Stimulated activated CD4-positive, alpha-beta T cell treated with anti-CD3 and anti-CD28 coated beads, TNF-alpha, amount 100 ng/mL, for 24 hours (primary cell): ENCODE measurements around the gene IMPG2.

ENCODE experiments used
- DNase-seq, 3 experiments: peaks; one replicate each; pipeline ENCODE4 v3.0.0-alpha.2; 2020; ENCODE audit warnings: low read depth in 3 of 3

IMPG2 gene

DNA sequence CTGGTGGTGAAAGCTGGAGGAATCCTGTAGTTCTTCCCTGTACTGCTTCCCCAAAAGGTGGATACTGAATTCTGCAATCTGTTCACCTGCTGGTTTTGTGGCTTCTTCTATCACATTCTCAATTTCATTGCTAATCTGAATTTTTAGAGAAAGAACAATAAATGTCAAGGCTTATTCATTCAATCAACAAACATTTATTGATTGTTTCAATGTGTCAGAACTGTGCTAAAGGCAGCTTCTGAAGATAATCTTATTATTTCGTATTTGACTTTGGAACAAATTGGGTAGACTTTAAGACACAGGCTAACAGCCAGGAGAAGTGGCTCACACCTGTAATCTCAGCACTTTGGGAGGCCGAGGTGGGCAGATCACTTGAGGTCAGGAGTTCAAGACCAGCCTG lies 46.8 kb downstream of the IMPG2 start:
- DNase-seq: no peak

DNA sequence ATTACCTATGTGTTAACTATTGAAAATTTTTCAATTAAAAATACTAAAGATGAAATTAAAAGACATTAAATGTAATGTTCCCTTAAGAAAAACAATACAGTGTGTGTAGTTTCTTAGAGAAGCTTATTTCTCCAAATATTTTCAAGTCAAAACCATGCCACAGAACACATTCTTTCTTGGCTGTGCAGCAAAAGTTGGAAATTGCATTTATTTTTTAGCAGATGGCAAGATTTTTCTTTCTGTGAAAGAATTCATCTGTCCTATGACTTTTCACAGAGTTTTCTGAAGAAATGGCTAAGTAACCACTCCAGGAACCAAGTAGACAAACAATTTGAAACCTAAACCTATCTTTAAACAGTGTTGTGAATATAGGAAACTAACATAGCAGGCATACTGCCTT lies 47.2 kb downstream of the IMPG2 start:
- DNase-seq: no peak

- no peak for DNase-seq
Measured at GRCh38 chr3:101271728-101272127, 48.6 kb downstream of the IMPG2 start.

DNA sequence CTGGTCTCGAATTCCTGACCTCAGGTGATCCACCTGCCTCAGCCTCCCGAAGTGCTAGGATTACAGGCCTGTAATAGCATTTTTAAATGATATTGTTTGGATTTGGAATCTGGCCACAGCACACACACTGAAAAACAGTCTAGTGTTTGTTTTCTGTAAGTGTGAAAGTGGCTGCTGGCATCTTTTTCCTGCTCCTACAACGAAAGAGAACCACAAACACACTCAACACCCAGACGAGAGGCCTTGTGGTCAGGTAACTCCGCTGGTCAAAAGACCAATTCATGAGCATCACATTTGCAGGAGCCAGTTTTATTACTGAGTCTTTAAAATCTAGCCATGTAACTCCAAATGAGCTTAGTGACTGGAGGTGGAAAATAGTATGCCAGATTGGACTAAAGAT lies 50.2 kb downstream of the IMPG2 start:
- DNase-seq: no peak

DNA sequence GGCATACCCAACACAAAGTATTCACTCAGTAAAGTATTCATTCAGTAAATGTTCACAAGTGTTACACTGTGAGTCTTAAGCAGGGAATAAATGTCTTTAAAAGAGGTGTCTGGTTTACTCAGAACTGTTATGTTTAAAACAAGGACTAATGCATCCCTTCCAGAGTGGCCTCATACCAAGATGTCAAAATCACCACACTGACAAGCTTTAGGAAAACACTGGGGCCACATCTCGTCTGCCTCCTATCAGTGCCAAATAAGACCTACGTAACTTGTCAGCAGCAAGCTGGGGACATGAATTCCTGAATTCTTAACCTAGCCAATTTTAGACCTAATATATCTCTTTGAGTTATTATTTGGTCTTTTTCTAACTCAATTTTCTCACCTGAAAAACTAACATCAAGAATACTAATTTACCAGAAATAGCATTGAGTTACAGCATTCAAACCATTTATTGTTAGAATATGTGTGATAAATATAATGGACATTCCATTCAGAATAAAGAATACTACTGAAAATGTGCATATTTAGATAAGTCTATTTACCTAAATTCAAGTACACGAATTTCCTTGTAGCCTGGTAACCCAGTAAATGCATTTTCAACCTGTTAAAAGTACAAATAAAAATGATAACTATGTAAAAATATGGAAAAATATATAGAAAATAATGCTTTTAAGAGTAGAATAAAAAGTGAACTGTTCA lies 51.3 kb downstream of the IMPG2 start:
- DNase-seq: no peak

DNA sequence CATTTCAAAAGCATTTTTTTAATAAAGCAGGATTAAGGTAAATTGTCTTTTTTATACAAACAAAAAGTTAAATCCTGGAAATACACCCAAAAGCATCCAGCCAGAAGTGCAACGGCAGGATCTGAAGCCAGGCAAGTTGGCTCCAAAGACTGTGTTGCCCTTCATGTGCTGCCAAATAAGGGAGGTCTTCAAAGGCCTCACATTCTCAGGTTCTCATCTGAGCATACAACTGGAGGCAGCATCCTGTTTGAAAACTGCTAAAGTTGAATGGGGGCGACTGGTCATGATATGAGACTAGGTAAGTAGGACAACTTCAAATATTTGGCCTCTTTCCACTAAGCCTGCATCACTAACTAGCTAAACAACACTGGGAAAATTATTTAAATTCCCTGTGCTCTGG lies 52.2 kb downstream of the IMPG2 start:
- no peak for DNase-seq

- DNase-seq: no peak
Measured at GRCh38 chr3:101266566-101266965, 53.8 kb downstream of the IMPG2 start.

DNA sequence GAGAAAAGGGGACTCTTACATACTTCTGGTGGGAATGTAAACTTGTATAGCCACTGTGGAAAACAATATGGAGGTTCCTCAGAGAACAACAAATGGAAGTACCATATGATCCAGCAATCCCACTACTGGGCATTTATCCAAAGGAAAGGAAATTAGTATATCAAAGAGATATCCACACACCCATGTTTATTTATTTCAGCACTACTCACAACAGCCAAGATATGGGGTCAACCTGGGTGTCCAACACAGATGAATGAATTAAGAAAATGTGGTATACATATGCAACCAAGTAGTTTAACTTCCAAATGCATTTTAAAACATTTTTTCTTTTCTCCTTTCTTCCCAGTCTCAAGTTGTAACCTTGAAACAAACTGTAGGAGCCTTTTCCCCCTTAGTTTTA lies 54.3 kb downstream of the IMPG2 start:
- no peak for DNase-seq

DNA sequence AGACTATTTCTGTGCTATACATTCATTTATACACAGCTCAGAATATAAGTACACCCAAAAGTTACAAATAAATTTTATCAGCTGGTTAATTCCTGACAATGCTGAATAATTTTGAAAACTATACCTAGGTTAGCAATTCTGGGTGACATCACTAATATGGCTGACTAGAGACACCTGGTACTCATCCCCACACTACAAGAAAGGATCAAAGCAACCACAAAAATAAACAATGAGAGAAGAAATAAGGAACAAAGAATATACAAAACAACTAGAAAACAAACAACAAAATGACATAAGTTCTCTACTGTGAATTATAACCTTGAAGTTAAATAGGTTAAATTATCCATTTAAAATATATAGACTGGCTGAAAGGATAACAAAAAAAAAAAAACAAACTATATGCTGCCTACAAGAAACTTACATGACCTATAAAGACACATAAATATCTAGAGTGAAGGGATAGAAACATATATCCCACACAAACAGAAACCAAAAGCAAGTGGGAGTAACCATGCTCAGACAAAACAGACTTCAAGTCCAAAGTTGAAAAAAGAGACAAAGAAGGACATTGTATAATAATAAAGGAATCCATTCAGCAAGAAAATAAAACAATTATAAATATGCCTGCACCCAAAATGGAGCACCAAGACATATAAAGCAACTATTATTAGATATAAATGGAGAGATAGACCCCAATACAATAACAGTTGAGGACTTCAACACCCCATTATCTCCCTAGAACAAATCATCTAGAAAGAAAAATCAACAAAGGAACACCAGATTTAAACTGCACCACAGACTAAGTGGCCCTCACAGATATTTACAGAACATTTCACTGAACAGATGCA lies 57.8 kb downstream of the IMPG2 start:
- no peak for DNase-seq

GRCh38 chr3:101261506-101261905 lies 58.9 kb downstream of the IMPG2 start:
- no peak for DNase-seq

- no peak for DNase-seq
Measured at GRCh38 chr3:101259485-101260341, 60.7 kb downstream of the IMPG2 start.

GRCh38 chr3:101256511-101256910 lies 63.9 kb downstream of the IMPG2 start:
- DNase-seq: no peak

DNA sequence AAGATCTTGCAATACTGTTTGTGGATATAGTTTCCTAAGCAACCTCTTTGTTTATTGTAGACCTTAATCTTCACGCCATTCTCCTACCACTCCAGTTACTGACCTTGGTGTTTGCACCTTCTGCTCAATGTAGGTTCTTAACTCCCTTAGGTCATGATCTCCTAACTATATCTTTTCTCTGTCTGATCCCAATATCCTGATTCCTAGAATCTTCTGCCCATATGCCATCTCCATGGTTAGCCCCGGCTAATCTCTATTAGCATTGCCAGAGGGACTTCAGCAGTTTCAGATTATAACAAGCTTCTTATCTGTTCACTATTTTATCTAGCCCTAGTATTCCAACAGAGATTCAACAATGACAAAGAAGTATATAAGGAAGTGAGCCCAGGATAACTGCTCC lies 64.9 kb downstream of the IMPG2 start:
- no peak for DNase-seq

GRCh38 chr3:101253396-101253795 lies 67.0 kb downstream of the IMPG2 start:
- no peak for DNase-seq

DNA sequence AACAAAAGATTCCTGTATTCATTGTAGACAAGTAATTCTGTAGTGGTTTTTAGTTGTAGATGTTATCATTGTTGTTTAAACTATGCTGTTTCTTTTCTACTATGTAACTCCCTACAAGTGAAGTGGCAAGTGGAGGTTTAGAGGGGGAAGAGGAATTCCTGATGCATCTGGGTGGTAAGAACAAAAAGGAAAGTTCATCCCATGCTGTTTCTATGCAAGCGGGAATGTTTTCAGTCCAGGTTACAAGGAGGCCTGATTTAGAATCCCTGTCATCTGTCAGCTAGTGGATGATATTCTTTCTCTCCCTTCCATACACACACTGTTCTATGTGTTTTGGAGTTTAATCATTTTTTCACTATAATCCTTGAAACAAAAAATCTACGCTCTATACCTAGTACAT lies 67.4 kb downstream of the IMPG2 start:
- DNase-seq: no peak

DNA sequence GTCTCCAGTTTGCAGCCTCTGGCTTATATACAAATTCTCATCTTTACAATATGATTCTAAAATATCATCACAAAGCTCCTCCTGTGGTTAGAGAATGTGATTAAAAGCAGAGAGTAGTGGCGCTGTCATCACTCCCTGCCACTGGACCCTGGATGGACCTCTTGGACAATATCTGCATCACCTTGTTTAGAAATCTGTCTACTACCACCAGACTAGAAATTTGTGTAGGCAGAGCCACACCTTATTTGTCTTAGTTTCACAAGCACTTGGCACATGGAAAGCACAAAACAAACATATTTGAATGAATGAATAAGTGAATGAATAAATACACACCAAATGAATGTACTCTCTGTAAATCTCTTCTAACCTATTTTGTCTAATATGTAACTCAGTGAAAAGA lies 68.1 kb downstream of the IMPG2 start:
- no peak for DNase-seq

DNA sequence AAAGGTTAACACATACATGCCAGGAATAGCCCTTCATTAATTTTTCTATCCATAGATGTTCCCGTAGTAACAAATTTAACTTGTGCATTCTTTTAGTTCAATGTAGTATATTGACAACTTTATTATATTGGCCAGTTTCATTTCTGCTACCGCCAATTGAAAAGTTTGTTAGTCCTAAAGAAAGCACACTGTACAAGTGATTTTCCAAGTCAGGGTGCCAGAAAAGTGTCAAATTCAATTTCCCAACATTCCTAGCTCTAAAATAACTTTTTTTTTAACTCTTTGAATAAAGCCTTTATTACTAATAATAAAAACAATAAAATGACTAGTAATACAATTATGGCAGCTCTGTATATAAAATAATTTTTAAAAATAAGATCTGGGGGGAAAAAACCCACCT lies 68.9 kb downstream of the IMPG2 start:
- no peak for DNase-seq

DNA sequence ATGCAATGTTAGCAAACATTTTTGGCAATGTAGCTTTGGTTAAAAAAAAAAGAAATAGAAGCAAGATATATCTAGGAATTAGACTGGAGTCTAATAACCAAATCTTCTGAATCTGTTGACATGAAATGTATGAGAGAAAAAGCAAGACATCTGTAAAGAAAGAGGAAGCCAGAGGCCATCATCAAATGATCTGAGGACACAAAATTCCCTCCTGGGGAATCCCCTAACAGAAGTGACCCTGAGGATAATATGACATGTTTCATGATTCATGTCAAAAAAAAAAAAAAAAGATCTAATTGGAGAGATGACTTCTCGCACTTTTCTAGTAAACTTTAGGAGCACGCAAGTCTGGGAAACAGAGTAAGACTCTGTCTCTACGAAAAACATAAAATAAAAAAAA lies 70.9 kb downstream of the IMPG2 start:
- no peak for DNase-seq

DNA sequence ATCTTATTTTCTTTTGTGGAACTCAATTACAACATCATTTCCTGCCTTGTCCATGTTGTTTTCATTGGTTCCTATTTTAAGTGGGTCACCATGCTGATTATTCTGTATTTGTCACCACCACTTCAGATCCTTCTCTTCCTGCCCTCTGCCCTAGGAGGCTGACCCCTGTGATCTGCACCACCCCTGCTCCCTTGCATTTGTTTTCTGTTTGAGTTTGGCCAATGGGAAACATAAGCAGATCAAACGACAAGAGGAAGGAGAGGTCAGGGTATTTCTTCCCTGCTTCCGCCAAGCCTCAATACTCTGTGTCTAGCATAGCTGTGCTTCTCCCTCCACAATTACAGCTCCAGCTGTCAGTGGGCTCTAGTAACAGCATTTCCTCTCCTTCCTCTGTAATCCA lies 71.6 kb downstream of the IMPG2 start:
- DNase-seq: no peak

DNA sequence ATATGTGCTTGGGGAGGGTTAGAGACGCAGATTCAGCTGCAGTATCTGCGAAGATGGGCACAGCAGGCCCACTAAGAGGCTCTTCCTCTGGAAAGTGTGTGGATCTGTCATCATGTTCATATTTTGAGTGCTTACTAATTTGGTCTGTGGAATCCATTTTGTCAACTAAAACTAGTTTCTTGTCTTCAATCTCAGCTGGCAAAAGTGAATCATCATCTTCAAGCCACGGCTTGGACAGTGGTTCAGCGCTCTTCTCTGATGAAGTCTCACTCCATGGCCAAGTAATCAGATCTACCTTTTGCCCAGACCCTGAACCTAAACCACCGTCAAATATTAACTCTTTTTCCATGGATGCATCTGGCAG lies 76.2 kb downstream of the IMPG2 start:
- no peak for DNase-seq

DNA sequence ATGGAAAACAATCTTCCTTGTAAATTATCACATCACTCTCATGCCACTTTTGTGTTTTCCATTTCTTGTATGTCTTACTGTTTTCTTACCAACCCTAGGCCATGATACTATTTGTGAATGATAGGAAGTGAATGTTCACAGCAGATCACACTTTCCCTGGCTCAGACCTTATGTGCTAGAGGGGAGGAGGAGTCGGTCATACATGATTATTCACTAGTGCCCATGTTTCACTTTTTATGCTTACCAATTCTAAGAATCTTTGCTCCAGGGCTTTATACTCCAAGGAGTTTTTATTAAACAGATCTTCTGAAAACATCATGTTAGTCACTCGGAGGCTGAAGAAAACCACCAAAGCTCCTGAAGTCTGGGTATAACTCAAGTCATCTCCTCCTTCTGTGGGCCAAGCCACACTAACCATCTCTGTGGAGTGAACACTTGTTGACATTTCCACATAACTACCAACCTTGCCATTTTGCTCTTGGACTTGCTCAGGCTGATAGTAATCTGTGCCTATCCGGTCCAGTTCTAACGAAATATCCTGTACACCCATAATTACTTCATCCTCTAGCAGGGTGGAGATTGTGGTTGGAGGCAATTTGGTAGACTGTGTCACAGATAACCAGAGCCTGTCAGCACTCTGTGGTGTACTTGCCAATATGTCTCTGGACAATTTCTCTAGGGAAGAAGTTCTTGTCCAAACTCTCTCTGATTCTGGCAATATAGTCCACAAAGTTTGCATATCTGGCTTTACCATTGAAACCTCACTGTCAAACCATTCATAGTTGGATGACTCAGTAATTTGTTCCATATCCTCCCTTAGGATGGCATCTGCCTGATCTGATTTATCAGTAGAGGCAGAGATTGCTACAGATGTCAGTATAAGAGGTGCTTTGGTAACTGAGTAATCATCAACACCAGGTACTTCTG lies 76.8 kb downstream of the IMPG2 start:
- DNase-seq: no peak
